Endothelial cell of umbilical vein (primary cell): Measurements from ENCODE around the gene ZNF565. TPM values are rescaled to one million over a fixed set of nuclear protein-coding genes. Genes with fewer than 3 reads are reported as not detected.

Experiments used
- BruUV-seq: library from RNA; stranded (reverse); fragments of 400-500 nt; replicated peaks from 2 replicates; lab custom pipeline; 2021; lab: Mats Ljungman, UMichigan
- CTCF ChIA-PET: fragments of 300-600, 350-600 bp; sonication (Branson Sonifier 250); formaldehyde crosslinking; loops from one replicate; lab custom pipeline; 2021; ENCODE audit warnings: antibody characterized with exemption, inconsistent platforms; lab: Charles Lee
- POLR2A ChIA-PET: fragments of 300-600, 350-600 bp; sonication (Branson Sonifier 250); formaldehyde crosslinking; loops from one replicate; lab custom pipeline; 2021; ENCODE audit warnings: antibody characterized with exemption, inconsistent platforms; lab: Charles Lee
- DNase-seq: peaks from one replicate; pipeline ENCODE4 v3.0.0-alpha.2; 2011; ENCODE audit warnings: low read depth, low spot score
- FAIRE-seq: peaks from 2 replicates; lab custom pipeline; 2011; peaks lifted over from hg19 to GRCh38; lab: Jason Lieb, UNC
- H2AFZ ChIP-seq: 2 replicates; pipeline ENCODE4 v1.6.0; 2012; ENCODE audit warnings: low read depth, low read length, control low read depth, inconsistent platforms
- H3K27ac ChIP-seq: 2 replicates; pipeline ENCODE4 v1.5.1; 2011; ENCODE audit warnings: low read depth, mild to moderate bottlenecking, control low read depth, low read length, moderate library complexity; ENCODE audit not compliant: insufficient read depth
- H3K27me3 ChIP-seq, 2 experiments: 2 replicates each; pipeline versions ENCODE4 v1.6.0 to v1.6.1; 2011; ENCODE audit warnings: low read length in 2 of 2, mixed read lengths in 1 of 2; ENCODE audit not compliant: control insufficient read depth in 2 of 2, insufficient read depth in 2 of 2
- H3K36me3 ChIP-seq, 2 experiments: 2 replicates in 1 of 2; 3 replicates in 1 of 2; pipeline ENCODE4 v1.5.1; 2011; ENCODE audit warnings: low read length in 2 of 2, mild to moderate bottlenecking in 1 of 2, moderate library complexity in 1 of 2; ENCODE audit not compliant: control insufficient read depth in 2 of 2, insufficient read depth in 2 of 2; ENCODE audit errors: extremely low read depth in 1 of 2
- H3K4me1 ChIP-seq: 3 replicates; pipeline ENCODE4 v1.5.1; 2011; ENCODE audit warnings: mild to moderate bottlenecking, low read length; ENCODE audit not compliant: control insufficient read depth, insufficient read depth; ENCODE audit errors: extremely low read depth
- H3K4me2 ChIP-seq: 2 replicates; pipeline ENCODE4 v1.6.1; 2011; ENCODE audit warnings: low read length, control low read depth, mixed read lengths; ENCODE audit not compliant: insufficient read depth
- H3K4me3 ChIP-seq, 3 experiments: fragments of 200-600 bp in 1 of 3; sonication (generic), shearing (Covaris generic) in 1 of 3; replicated peaks in 1 of 3; 2 replicates each; pipeline ENCODE4 v1.5.1; 2011 to 2016; ENCODE audit warnings: control low read depth in 3 of 3, low read length in 3 of 3, mild to moderate bottlenecking in 2 of 3, inconsistent platforms in 1 of 3, low read depth in 1 of 3, moderate library complexity in 1 of 3; ENCODE audit not compliant: insufficient read depth in 1 of 3
- H3K79me2 ChIP-seq: 2 replicates; pipeline ENCODE4 v1.6.0; 2012; ENCODE audit warnings: low read length, inconsistent platforms; ENCODE audit not compliant: control insufficient read depth, insufficient read depth
- H3K9ac ChIP-seq: replicated peaks from 2 replicates; pipeline ENCODE3; 2011; ENCODE audit warnings: low read length, control low read depth; ENCODE audit not compliant: insufficient read depth; ENCODE audit errors: extremely low read depth
- H3K9me1 ChIP-seq: replicated peaks from 3 replicates; pipeline ENCODE4 v1.6.0; 2011; ENCODE audit warnings: mild to moderate bottlenecking, low read length; ENCODE audit not compliant: control insufficient read depth, insufficient read depth; ENCODE audit errors: extremely low read depth
- H3K9me3 ChIP-seq: replicated peaks from 2 replicates; pipeline ENCODE4 v1.5.1; 2012; ENCODE audit warnings: low read length, inconsistent platforms; ENCODE audit not compliant: control insufficient read depth, insufficient read depth
- H4K20me1 ChIP-seq: replicated peaks from 2 replicates; pipeline ENCODE3; 2011; ENCODE audit warnings: mild to moderate bottlenecking, low read length; ENCODE audit not compliant: control insufficient read depth, insufficient read depth; ENCODE audit errors: extremely low read depth
- CTCF ChIP-seq, 2 donors: IDR thresholded peaks; 1 replicate in 1 of 2; 2 replicates in 1 of 2; pipeline ENCODE4 v1.5.1; 2011; ENCODE audit warnings: low read length in 2 of 2, mild to moderate bottlenecking in 2 of 2, moderate library complexity in 2 of 2, control low read depth in 1 of 2, inconsistent platforms in 1 of 2, low read depth in 1 of 2; ENCODE audit not compliant: insufficient read depth in 1 of 2; ENCODE audit errors: extremely low read depth in 1 of 2
- EZH2 ChIP-seq: IDR thresholded peaks from 2 replicates; pipeline ENCODE4 v1.6.1; 2012; ENCODE audit warnings: borderline replicate concordance, low read depth, mild to moderate bottlenecking, moderate library complexity, low read length, inconsistent platforms; ENCODE audit not compliant: severe bottlenecking
- FOS ChIP-seq: IDR thresholded peaks from 2 replicates; pipeline ENCODE4 v1.6.1; 2011; ENCODE audit warnings: mild to moderate bottlenecking, low read length, moderate library complexity, borderline replicate concordance; ENCODE audit not compliant: insufficient read depth
- GATA2 ChIP-seq: IDR thresholded peaks from 2 replicates; pipeline ENCODE4 v1.7.0; 2011; ENCODE audit warnings: low read depth, mild to moderate bottlenecking, moderate library complexity, mixed read lengths, low read length; ENCODE audit not compliant: insufficient read length, insufficient read depth
- JUN ChIP-seq: IDR thresholded peaks from 2 replicates; pipeline ENCODE4 v1.6.1; 2011; ENCODE audit warnings: borderline replicate concordance, low read depth; ENCODE audit not compliant: insufficient read length, insufficient read depth
- MYC ChIP-seq: IDR thresholded peaks from one replicate; pipeline ENCODE4 v1.6.1; 2011; ENCODE audit warnings: mild to moderate bottlenecking, low read depth, low read length
- POLR2A ChIP-seq: IDR thresholded peaks from 2 replicates; pipeline ENCODE4 v1.6.1; 2012; ENCODE audit warnings: low read depth, mild to moderate bottlenecking, control low read depth, low read length
- POLR2AphosphoS5 ChIP-seq: IDR thresholded peaks from 2 replicates; pipeline ENCODE4 v1.6.1; 2012; ENCODE audit warnings: low read depth, mild to moderate bottlenecking, control low read depth, low read length, moderate library complexity; ENCODE audit not compliant: insufficient read depth
- dilution Hi-C: fragments of 300-500 bp; cut with MboI; formaldehyde crosslinking; loops from one replicate; pipeline ENCODE4 v1.15.0; 2019; ENCODE audit warnings: low sequenced_read_pairs; ENCODE audit not compliant: extremely low pct_ligation_motif_present
- intact Hi-C: fragments of 100-400 bp; cut with micrococcal nuclease; formaldehyde crosslinking; loops from one replicate; pipeline ENCODE4 v1.10.0; 2022
- polyA plus RNA-seq, 4 experiments: library from polyadenylated mRNA; depleted of rRNA in 3 of 4; stranded (reverse) in 3 of 4; unstranded in 1 of 4; fragments of >200 nt; gene quantifications; 2 replicates each; pipeline versions ENCODE4 v1.2.1 to v1.2.3, GENCODE V29; 2011 to 2012; ENCODE audit warnings: missing spikeins in 1 of 4
- total RNA-seq: library from RNA; stranded (reverse); gene quantifications from 2 replicates; pipeline ENCODE4 v1.2.3, GENCODE V29; 2021
- TF ChIP-seq, protein P1 (sequence below): IDR thresholded peaks from 2 replicates; pipeline ENCODE4 v1.6.1; 2011; ENCODE audit not compliant: insufficient read depth, insufficient read length

ZNF565 gene
- total and polyA plus RNA-seq, 2 donors (not counting 3 experiments of a cell fraction or from before 2014, with no cell fraction given): 1.4 to 3.6 TPM

- FAIRE-seq: no peak
- Histone ChIP-seq H3K4me3 (peak overlapping the region; percentile 43 to 70 (median 56)), H3K9me1 (no peaks in the 10 kb centered on the region), H3K27ac (peak overlapping the region; percentile 53), H3K36me3 (peaks cover 8 to 24% of the 10 kb centered on the region in 2 experiments), H3K9me3 (no peaks in the 10 kb centered on the region), H3K27me3 (no peaks in the 10 kb centered on the region), H3K4me1 (peaks cover 13% of the 10 kb centered on the region), H2AFZ (peak overlapping the region; percentile 43), H4K20me1 (no peaks in the 10 kb centered on the region), H3K9ac (peak overlapping the region; percentile 61), H3K79me2 (no peaks in the 10 kb centered on the region), H3K4me2 (peak overlapping the region; percentile 66)
- POLR2A ChIA-PET: interaction anchor here (0.5 to 1.0 kb wide), 2 partner anchors 24 to 300 kb away, joined by 3 to 4 read pairs; partner anchors contain the start of gene NPHS1
- dilution Hi-C loops: no loop called here
- intact Hi-C loops: loop anchor here (1.0 kb wide), 1 partner anchor 24 kb away; no protein-coding TSS in a partner anchor
- CTCF ChIA-PET: interaction anchor here (2.5 to 3.4 kb wide), 3 partner anchors 18 to 92 kb away, joined by 8 to 23 read pairs (median 12); no protein-coding TSS in a partner anchor
- TF ChIP-seq JUN (no peak), CTCF (IDR thresholded peaks at IDR 0.05; ENCODE audit: extremely low read depth in 1 of 2, insufficient read depth in 1 of 2, low read depth in 1 of 2, low read length in 2 of 2) (no peak), POLR2AphosphoS5 (no peak), POLR2A (no peak), FOS (no peak), MYC (no peak), EZH2 (no peak), GATA2 (no peak)
- TF ChIP-seq, protein P1, sequence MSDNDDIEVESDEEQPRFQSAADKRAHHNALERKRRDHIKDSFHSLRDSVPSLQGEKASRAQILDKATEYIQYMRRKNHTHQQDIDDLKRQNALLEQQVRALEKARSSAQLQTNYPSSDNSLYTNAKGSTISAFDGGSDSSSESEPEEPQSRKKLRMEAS: no peak
- no TSS peak for BruUV-seq
- no peak for DNase-seq
These were observed 62.5 kb downstream of the ZNF565 start for GRCh38 chr19:36152019-36152351.
